ENCODE measurements around the gene ANGPTL2.
"Not testable (repeated sequence)": the region's sequence is repeated elsewhere in the genome, so short reads cannot be mapped to it uniquely, and the experiment has no call there.

The ANGPTL2 gene

GRCh38 chr9:127122176-127123063, at the start of gene ANGPTL2:
TSS of gene ANGPTL2 (minus strand) at chr9:127122635. CDS start at chr9:127108731, 13,904 bp downstream.
- DNase-seq (ENCODE audit: low spot score) (peak; percentile 43), FAIRE-seq (no peak)

GRCh38 chr9:127171348-127171747, 48.9 kb upstream of the ANGPTL2 start:
- FAIRE-seq; DNase-seq (ENCODE audit: low spot score): not testable (repeated sequence)

GRCh38 chr9:127170652-127171051, 48.2 kb upstream of the ANGPTL2 start:
- FAIRE-seq (no peak), DNase-seq (ENCODE audit: low spot score) (no peak)

GRCh38 chr9:127170103-127170502, 47.7 kb upstream of the ANGPTL2 start:
- DNase-seq (ENCODE audit: low spot score), result no peak
- FAIRE-seq, result no peak

- FAIRE-seq, result no peak
These were observed 47.1 kb upstream of the ANGPTL2 start for GRCh38 chr9:127169575-127169883.

GRCh38 chr9:127168756-127169574, 46.5 kb upstream of the ANGPTL2 start:
- DNase-seq (ENCODE audit: low spot score) (no peak), FAIRE-seq (no peak)

More at GRCh38 chr9:127169575-127169883, 47.1 kb upstream of the ANGPTL2 start:
- no peak for DNase-seq (ENCODE audit: low spot score)

GRCh38 chr9:127167560-127168326, 45.3 kb upstream of the ANGPTL2 start:
- FAIRE-seq (no peak), DNase-seq (ENCODE audit: low spot score) (no peak)

- DNase-seq (ENCODE audit: low spot score) (peak; percentile 49), FAIRE-seq (no peak)
These were observed 44.5 kb upstream of the ANGPTL2 start for GRCh38 chr9:127166651-127167524.

GRCh38 chr9:127166111-127166510, 43.7 kb upstream of the ANGPTL2 start:
- no peak for DNase-seq (ENCODE audit: low spot score)
- FAIRE-seq, result no peak

GRCh38 chr9:127165116-127165515, 42.7 kb upstream of the ANGPTL2 start:
- no peak for FAIRE-seq
- no peak for DNase-seq (ENCODE audit: low spot score)

- FAIRE-seq (peak; percentile 81), DNase-seq (ENCODE audit: low spot score) (peak; percentile 73)
These were observed 41.0 kb upstream of the ANGPTL2 start for GRCh38 chr9:127163409-127163808.

- DNase-seq (ENCODE audit: low spot score) (no peak), FAIRE-seq (no peak)
These were observed 40.5 kb upstream of the ANGPTL2 start for GRCh38 chr9:127162864-127163365.

- DNase-seq (ENCODE audit: low spot score) (no peak), FAIRE-seq (no peak)
These were observed 39.8 kb upstream of the ANGPTL2 start for GRCh38 chr9:127162046-127162863.

- no peak for FAIRE-seq
- DNase-seq (ENCODE audit: low spot score), result no peak
These were observed 38.7 kb upstream of the ANGPTL2 start for GRCh38 chr9:127161081-127161624.

- DNase-seq (ENCODE audit: low spot score) (no peak), FAIRE-seq (no peak)
These were observed 37.6 kb upstream of the ANGPTL2 start for GRCh38 chr9:127159949-127160610.

GRCh38 chr9:127159325-127159801, 36.9 kb upstream of the ANGPTL2 start:
- FAIRE-seq (peak; percentile 87), DNase-seq (ENCODE audit: low spot score) (peak; percentile 86)

GRCh38 chr9:127158786-127159324, 36.4 kb upstream of the ANGPTL2 start:
- FAIRE-seq, result no peak
- DNase-seq (ENCODE audit: low spot score), result no peak

GRCh38 chr9:127155314-127155960, 33.0 kb upstream of the ANGPTL2 start:
- no peak for DNase-seq (ENCODE audit: low spot score)
- FAIRE-seq, result no peak
